GM19193 (cell line): ENCODE data around the gene ZCWPW1.

ENCODE experiments used
- POLR2A ChIP-seq: IDR thresholded peaks from 4 replicates; pipeline ENCODE4 v1.6.1; 2011; ENCODE audit not compliant: insufficient read depth, insufficient read length; ENCODE audit errors: extremely low read depth

ZCWPW1 gene

GRCh38 chr7:100466653-100467605, 38.4 kb upstream of the ZCWPW1 start:
- no peak for TF ChIP-seq POLR2A

DNA sequence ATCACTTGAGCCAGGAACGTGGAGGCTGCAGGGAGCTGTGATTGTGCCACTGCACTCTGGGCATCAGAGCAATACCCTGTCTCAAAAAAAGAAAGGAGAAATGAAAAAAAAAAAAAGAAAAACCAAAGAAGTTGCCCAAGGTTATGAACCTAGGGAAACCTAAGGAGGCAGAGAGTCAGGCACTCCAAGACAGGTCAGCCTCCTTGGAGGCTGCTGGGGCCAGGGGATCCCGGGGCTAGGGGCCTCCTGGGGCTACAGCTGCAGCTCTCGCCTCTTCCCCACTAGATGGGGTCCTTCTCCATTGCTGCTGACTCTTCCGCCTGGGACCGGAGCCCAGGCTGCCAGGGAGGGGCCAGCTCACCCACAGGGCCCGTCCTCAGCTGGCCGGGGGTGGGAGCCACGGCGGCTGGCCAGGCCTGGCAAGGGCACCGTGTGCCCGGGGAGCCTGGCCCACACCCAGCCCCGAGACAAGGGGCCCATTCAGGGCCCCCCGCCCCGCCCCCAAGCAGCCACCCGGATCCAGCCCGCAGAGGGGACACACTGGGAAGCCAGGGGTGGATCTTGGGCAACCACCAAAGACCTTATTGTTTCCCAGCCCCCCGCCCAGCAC, 37.3 kb upstream of the ZCWPW1 start:
- no peak for TF ChIP-seq POLR2A

GRCh38 chr7:100465299-100465698, 36.8 kb upstream of the ZCWPW1 start:
- TF ChIP-seq POLR2A = no peak

GRCh38 chr7:100464791-100465190, 36.3 kb upstream of the ZCWPW1 start:
- no peak for TF ChIP-seq POLR2A

GRCh38 chr7:100464210-100464660, 35.7 kb upstream of the ZCWPW1 start, which contains the start of gene SPACDR:
Gene SPACDR, minus strand, starts transcription at chr7:100464260. Its CDS starts 235 bp downstream, at chr7:100464025.
- no peak for TF ChIP-seq POLR2A

DNA sequence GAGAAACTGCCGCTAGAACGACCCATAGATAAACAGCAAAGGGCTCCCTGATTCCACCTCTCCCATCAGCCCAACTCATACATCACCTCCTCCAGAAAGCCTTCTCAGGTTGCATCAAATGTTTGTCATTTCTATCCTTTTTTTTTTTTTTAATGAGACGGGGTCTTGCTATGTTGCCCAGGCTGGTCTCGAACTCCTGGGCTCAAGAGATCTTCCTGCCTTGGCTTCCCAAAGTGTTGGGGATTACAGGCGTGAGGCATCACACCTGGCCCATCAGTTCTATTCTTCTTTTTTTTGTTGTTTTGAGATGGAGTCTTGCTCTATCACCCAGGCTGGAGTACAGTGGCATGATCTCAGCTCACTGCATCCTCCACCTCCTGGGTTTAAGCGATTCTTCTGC, 28.5 kb upstream of the ZCWPW1 start:
- TF ChIP-seq POLR2A = no peak

GRCh38 chr7:100456562-100456961, 28.1 kb upstream of the ZCWPW1 start:
- no peak for TF ChIP-seq POLR2A

GRCh38 chr7:100455206-100455605, 26.7 kb upstream of the ZCWPW1 start:
- TF ChIP-seq POLR2A = no peak

DNA sequence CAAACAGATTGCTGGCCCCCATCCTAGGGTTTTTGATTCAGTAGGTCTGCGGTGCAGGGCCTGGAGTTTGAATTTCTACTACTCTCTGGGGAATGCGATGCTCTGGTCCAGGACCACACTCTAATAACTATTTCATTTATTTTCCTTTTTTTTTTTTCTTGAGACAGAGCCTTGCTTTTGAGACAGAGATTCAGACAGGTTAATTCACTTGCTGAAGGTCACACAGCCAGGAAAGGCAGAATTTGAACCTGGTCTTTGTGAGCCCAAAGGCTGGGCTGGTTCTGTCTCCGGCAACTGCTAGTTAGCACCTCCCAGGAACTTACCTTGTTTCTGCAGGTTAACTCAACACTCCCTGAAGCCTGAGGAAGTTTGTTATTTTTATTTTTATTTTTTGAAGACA, 24.0 kb upstream of the ZCWPW1 start:
- no peak for TF ChIP-seq POLR2A

- TF ChIP-seq POLR2A = no peak
These were observed 20.8 kb upstream of the ZCWPW1 start for GRCh38 chr7:100449190-100449795.

DNA sequence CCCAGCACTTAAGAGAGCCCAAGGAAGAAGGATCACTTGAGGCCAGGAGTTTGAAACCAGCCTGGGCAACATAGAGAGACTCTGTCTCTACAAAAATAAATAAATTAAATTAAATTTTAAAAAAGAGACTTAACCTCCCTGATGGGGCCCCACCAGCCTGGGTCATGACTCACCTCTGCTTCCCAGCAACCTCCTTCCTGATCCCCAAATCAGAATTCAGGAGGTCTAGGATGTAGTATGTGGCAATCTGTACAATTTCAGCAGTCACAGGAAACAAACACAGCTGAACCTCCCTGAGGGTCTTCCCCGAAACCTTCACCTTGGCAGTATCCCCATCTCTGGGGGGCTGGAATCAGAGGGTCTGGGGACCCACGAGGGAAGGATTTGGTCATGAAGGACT, 17.5 kb upstream of the ZCWPW1 start:
- no peak for TF ChIP-seq POLR2A

DNA sequence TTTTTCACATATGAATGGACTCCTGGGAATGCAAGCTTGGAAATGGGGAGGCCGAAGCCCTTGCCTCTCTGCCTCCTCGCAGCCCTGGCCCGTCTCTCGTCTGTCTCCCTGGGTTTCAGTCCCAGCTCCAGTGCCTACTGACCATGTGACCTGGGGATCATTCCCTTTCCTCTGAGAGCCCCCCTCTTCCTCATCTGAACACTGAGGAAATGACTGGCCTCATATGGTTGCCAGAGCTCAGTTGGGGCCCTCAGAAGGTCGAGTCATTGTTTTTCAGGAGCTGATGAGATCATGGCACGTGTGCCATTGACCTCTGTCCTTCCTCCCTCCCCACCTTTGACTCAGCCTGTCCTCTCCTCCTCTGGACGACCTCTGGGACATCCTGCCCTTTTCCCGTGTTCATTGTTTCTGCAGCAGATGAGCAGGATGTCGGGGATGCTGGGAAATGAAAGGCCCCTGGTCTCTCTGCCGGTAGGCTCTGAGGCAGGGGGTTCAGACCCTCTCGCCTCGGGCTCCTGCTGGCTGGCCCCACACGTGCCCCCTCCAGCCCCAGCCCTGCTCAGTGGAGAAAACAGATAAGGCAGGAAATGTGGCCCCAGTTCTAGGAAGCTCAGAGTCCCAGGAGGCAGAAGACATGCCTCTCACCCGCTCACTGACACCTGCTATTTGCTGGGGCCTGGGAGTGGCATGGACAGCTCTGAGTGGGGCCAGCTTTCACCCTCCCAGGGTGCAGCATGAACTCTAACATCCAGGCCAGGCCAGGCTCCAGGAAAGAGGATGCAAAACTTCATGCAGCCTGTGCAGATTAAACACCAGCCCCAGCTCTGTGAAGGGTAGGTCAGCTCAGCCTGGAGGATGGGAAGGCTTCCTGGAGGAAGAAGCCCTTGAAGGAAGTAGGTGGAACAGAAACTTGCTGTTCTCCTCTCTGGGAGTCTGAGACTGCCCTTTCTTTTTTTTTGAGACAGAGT, 16.1 kb upstream of the ZCWPW1 start:
- no peak for TF ChIP-seq POLR2A

DNA sequence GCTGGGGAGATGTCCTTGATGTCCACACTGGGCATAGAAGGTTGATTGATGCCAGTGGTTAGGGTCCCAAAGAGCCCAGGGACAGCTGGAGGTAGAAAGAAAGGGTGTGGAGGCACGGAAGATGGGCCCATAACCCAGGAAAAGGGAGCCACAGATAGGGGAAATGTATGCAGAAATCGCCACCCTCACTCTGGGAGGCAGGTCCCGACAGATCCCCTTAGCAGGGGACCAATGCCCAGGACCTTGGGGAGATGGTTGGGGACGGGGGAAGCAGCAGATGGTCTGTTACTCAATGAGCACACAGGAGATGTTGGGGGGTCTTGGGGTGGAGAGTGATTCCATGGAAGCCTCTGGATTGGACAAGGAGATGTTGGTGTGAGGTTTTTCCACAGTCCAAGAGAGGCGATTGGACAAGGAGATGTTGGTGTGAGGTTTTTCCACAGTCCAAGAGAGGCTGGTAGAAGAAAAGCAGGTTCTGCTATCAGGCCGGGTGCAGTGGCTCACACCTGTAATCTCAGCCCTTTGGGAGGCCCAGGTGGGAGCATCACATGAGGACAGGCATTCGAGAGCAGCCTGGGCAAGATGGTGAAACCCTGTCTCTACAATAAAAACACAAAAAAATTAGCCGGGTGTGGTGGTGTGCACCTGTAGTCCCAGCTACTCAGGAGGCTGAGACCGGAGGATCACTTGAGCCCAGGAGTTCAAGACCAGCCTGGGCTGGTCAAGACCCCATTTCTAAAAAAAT, 14.8 kb upstream of the ZCWPW1 start:
- TF ChIP-seq POLR2A = no peak

DNA sequence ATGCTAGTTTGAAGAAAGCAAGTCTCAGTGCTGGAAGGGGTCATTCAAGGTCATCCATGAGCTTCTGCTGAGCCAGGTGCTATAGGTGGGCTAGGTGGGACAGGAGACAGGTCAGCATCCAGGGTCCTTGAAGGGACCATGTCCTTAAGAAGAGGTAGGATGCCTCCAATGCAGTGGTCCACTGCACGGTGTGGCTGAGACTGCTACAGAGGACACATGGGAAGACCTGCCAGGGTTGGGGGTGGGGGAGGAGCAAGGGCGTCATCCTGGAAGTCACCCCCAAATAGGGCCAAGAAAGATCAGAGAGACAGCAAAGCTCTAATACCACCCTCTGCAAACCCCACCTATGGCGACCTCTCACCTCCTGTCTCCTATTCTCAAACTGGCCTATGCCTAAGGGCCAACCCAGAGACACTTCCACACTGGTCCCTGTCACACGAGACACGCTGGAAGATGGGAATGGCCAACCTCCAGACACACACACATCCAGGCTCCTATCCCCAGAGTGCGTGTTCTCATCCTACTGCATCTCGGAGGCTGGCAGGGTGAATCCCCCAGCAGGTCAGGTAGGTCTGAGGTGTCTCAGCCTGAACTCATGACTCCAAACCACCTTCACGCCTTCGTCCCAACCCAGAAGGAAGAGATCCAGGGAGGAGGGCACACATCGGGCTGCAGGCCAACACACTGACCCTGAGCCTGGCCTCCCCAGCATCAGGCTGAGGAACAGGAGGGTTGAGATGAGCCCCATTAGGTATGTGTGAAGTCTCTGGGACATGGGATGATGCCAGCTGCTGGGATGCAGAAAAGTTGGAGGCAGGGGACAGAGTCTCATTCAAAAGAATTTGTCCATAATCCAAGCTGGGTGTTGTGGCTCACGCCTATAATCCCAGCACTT, 13.4 kb upstream of the ZCWPW1 start:
- TF ChIP-seq POLR2A = no peak
